Effector memory CD8-positive, alpha-beta T cell (primary cell): ENCODE data around the gene NBAS.

Source experiments
- ATAC-seq: fragments of 150-1000 bp; cut with Tn5 transposase; replicated peaks from 2 replicates; pipeline ENCODE4 v1.10.0; 2021; ENCODE audit warnings: mild to moderate bottlenecking, moderate library complexity
- DNase-seq, 3 experiments: peaks; one replicate each; pipeline ENCODE4 v3.0.0; 2021
- H3K27ac Mint-ChIP-seq, 2 donors: one replicate each; pipeline ENCODE4 v1.8.0; 2022; ENCODE audit warnings: mild to moderate bottlenecking in 2 of 2, mixed read lengths in 2 of 2, moderate library complexity in 2 of 2
- H3K27me3 Mint-ChIP-seq, 2 donors: one replicate each; pipeline ENCODE4 v1.8.0; 2022; ENCODE audit warnings: mixed read lengths in 2 of 2
- H3K36me3 Mint-ChIP-seq: one replicate; pipeline ENCODE4 v1.8.0; 2022; ENCODE audit warnings: mild to moderate bottlenecking, moderate library complexity, mixed read lengths; ENCODE audit not compliant: insufficient read depth
- H3K4me1 Mint-ChIP-seq, 2 donors: one replicate each; pipeline ENCODE4 v1.8.0; 2022; ENCODE audit warnings: low read depth in 2 of 2, mixed read lengths in 2 of 2
- H3K4me3 Mint-ChIP-seq, 2 donors: one replicate each; pipeline ENCODE4 v1.8.0; 2022; ENCODE audit warnings: mild to moderate bottlenecking in 2 of 2, mixed read lengths in 2 of 2, moderate library complexity in 2 of 2
- H3K9me3 Mint-ChIP-seq, 2 donors: one replicate each; pipeline ENCODE4 v1.8.0; 2022; ENCODE audit warnings: mixed read lengths in 2 of 2

The NBAS gene

DNA sequence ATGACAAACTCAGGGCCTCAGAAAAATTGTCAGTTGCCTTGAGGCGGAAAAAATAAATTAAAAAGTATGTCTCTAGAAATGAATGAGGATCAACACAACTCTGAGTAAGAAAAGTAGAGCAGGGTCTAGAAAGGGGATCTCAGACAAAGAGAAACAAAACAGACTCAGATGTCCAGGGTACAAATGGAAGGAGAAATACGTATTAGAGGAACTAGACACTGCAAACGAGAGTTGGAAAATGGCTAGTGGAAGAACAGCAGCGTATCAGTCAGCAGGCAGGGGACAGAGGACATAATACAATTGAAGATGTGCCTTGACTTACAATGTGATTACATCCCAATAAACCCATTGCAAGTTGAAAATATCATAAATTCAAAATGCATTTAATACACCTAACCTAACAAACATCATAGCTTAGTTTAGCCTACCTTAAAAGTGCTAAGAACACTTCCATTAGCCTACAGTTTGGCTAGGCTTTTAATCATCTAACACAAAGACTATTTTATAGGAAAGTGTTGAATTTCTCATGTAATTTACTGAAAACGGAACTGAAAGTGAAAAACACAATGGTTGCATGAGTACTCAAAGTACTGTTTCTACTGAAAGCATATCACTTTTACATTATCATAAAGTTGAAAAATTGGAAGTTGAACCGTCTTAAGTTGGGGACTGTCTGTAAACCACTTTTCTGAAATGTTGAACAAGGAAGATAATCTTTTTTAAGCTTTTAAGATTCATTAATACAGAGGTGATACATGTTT, 182.8 kb downstream of the NBAS start:
- no peak for ATAC-seq
- no peaks in the 10 kb centered on the region for H3K27me3 Mint-ChIP-seq
- peaks cover 16% of the 10 kb centered on the region for H3K36me3 Mint-ChIP-seq
- H3K27ac Mint-ChIP-seq = peak overlapping the region in 1 of 2 donors; percentile 41
- no peaks in the 10 kb centered on the region for H3K9me3 Mint-ChIP-seq
- no peak overlapping the region for H3K4me3 Mint-ChIP-seq
- no peaks in the 10 kb centered on the region for H3K4me1 Mint-ChIP-seq
- no peak for DNase-seq

DNA sequence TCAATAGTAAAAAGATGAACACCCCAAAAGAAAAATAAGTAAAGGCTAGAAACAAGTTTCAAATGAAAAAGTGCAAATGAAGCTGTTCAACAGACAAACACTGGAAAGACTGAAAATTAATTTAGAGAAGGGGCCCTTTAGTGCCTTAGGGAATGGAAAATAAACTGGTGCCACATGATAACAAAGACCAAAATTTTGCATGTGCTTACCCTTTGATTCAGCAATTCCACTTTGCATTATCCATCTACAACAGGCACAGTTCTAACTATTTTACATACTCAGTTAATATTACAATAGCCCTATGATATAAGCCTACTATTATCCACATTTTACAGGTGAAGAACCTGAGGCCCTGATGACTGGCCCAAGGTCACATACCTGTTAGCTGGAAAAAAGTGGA, 183.9 kb downstream of the NBAS start:
- ATAC-seq (no peak), DNase-seq (no peak)
- no peak overlapping the region for H3K27ac Mint-ChIP-seq
- no peaks in the 10 kb centered on the region for H3K4me1 Mint-ChIP-seq
- peaks cover 22% of the 10 kb centered on the region for H3K36me3 Mint-ChIP-seq
- H3K9me3 Mint-ChIP-seq = no peaks in the 10 kb centered on the region
- no peak overlapping the region for H3K4me3 Mint-ChIP-seq
- no peaks in the 10 kb centered on the region for H3K27me3 Mint-ChIP-seq

DNA sequence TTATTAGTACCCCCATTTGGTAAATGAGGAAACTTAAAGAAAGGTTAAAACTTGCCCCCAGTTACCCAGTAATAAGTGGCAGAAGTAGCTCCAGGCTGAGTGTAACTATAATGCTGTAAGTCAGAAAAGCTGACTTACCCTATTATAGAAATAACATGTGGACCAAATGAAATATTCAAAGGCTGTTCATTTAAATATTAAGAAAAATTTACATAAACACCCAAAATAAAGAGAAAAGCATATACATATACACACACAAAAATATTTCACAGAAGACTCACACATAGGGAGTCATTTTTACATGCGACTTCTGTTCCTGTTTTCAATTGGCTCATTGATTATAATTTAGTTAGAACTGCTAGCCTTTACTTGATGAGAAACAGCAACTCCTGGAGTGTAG, 189.1 kb downstream of the NBAS start:
- Mint-ChIP-seq H3K4me1 (no peaks in the 10 kb centered on the region), H3K4me3 (no peak overlapping the region), H3K27me3 (no peaks in the 10 kb centered on the region), H3K27ac (no peak overlapping the region), H3K36me3 (peaks cover 18% of the 10 kb centered on the region), H3K9me3 (no peaks in the 10 kb centered on the region)
- no peak for ATAC-seq
- DNase-seq = no peak

DNA sequence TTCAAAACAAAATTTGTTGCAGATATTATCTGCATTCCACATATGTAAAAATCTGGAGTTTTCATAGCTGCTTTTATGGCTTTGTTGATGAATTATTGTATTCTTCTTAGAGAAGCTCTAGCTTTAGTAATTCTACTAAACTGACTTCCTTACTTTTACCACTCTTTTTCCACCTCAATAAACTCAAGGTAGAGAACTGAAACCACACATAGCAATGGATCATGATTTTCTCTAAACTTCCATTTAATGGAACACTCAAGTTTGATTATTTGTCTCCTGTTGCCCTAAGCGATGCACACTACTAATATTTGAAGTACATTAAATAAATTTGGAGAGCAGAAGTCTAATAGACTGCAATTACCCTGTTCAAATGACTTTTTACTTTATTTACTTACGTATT, 192.0 kb downstream of the NBAS start:
- H3K9me3 Mint-ChIP-seq = no peaks in the 10 kb centered on the region
- H3K27ac Mint-ChIP-seq = no peak overlapping the region
- no peaks in the 10 kb centered on the region for H3K27me3 Mint-ChIP-seq
- H3K4me3 Mint-ChIP-seq = no peak overlapping the region
- ATAC-seq = no peak
- H3K4me1 Mint-ChIP-seq = no peaks in the 10 kb centered on the region
- no peak for DNase-seq
- peaks cover 12% of the 10 kb centered on the region for H3K36me3 Mint-ChIP-seq

DNA sequence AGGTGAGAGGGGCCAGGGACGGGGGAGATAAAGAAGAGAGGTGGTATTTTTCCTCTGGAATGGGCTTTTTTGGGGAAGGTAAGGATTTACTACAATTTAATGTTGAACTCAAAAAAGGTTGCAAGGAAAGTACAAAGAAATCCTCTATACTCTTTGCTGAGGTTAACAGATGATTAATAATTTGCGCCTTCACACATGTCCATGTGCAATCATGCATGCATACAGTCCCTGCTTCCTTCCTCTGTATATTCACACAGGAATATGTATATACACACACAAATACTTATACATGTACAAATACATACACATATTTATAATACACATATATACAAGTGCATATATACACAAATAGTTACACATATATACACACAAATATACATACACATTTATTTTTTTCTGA, 193.4 kb downstream of the NBAS start:
- Mint-ChIP-seq H3K27ac (no peak overlapping the region), H3K4me3 (no peak overlapping the region)

GRCh38 chr2:15367205-15367604, 193.9 kb downstream of the NBAS start:
- H3K4me1 Mint-ChIP-seq = no peaks in the 10 kb centered on the region
- no peaks in the 10 kb centered on the region for H3K9me3 Mint-ChIP-seq
- H3K36me3 Mint-ChIP-seq = no peaks in the 10 kb centered on the region
- no peak overlapping the region for H3K4me3 Mint-ChIP-seq
- DNase-seq (no peak), ATAC-seq (no peak)
- H3K27ac Mint-ChIP-seq = no peak overlapping the region
- no peaks in the 10 kb centered on the region for H3K27me3 Mint-ChIP-seq

More for the DNA sequence above, 193.4 kb downstream of the NBAS start:
- no peak for ATAC-seq
- Mint-ChIP-seq H3K9me3 (no peaks in the 10 kb centered on the region), H3K36me3 (peaks cover 2% of the 10 kb centered on the region), H3K4me1 (no peaks in the 10 kb centered on the region), H3K27me3 (no peaks in the 10 kb centered on the region)
- no peak for DNase-seq

- ATAC-seq = no peak
- Mint-ChIP-seq H3K27me3 (no peaks in the 10 kb centered on the region), H3K27ac (no peak overlapping the region), H3K4me3 (no peak overlapping the region), H3K4me1 (no peaks in the 10 kb centered on the region), H3K9me3 (no peaks in the 10 kb centered on the region), H3K36me3 (peaks cover 2% of the 10 kb centered on the region)
- DNase-seq = no peak
These were observed 195.7 kb downstream of the NBAS start for GRCh38 chr2:15365411-15365810.

DNA sequence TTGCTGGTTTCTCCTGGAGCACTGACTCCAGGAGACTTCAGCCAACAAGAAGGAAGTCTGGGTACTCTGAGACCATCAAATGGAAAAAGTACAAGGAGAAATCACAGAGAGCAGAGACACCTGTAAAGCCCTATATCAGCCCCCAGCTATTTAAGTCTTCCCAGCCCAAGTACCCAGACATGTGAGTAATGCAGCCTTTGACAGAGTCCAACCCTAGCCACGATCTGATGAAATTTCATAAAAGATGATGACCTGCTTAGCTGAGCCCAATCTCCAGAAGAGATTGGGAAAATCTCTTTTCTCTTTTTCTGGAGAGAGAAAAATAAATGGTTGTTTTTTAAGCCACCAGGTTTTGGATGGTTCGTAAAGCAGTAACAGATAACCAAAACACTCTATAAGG, 196.6 kb downstream of the NBAS start:
- Mint-ChIP-seq H3K27me3 (no peaks in the 10 kb centered on the region), H3K4me3 (no peak overlapping the region), H3K27ac (no peak overlapping the region), H3K36me3 (peaks cover 2% of the 10 kb centered on the region), H3K4me1 (no peaks in the 10 kb centered on the region), H3K9me3 (no peaks in the 10 kb centered on the region)
- ATAC-seq (no peak), DNase-seq (no peak)

GRCh38 chr2:15363734-15364133, 197.4 kb downstream of the NBAS start:
- Mint-ChIP-seq H3K27me3 (no peaks in the 10 kb centered on the region), H3K4me1 (no peaks in the 10 kb centered on the region), H3K4me3 (no peak overlapping the region), H3K9me3 (no peaks in the 10 kb centered on the region), H3K36me3 (peaks cover 2% of the 10 kb centered on the region), H3K27ac (no peak overlapping the region)
- ATAC-seq (no peak), DNase-seq (no peak)

- Mint-ChIP-seq H3K4me1 (no peaks in the 10 kb centered on the region), H3K27me3 (no peaks in the 10 kb centered on the region), H3K36me3 (peaks cover 5% of the 10 kb centered on the region), H3K9me3 (no peaks in the 10 kb centered on the region), H3K27ac (no peak overlapping the region), H3K4me3 (no peak overlapping the region)
- no peak for DNase-seq
- ATAC-seq = no peak
These were observed 198.0 kb downstream of the NBAS start for GRCh38 chr2:15363142-15363541.

- peaks cover 6% of the 10 kb centered on the region for H3K36me3 Mint-ChIP-seq
- no peaks in the 10 kb centered on the region for H3K27me3 Mint-ChIP-seq
- DNase-seq (no peak), ATAC-seq (no peak)
- H3K4me3 Mint-ChIP-seq = no peak overlapping the region
- H3K27ac Mint-ChIP-seq = no peak overlapping the region
- H3K4me1 Mint-ChIP-seq = peaks cover 0 to 1% of the 10 kb centered on the region in 2 donors
- H3K9me3 Mint-ChIP-seq = no peaks in the 10 kb centered on the region
These were observed 201.2 kb downstream of the NBAS start for GRCh38 chr2:15359716-15360531.

- H3K4me3 Mint-ChIP-seq = no peak overlapping the region
- H3K27me3 Mint-ChIP-seq = no peaks in the 10 kb centered on the region
- no peak overlapping the region for H3K27ac Mint-ChIP-seq
- no peak for DNase-seq
- no peaks in the 10 kb centered on the region for H3K9me3 Mint-ChIP-seq
- H3K4me1 Mint-ChIP-seq = peaks cover 0 to 1% of the 10 kb centered on the region in 2 donors
- peaks cover 11% of the 10 kb centered on the region for H3K36me3 Mint-ChIP-seq
- ATAC-seq = no peak
These were observed 203.2 kb downstream of the NBAS start for GRCh38 chr2:15357922-15358321.

- Mint-ChIP-seq H3K27ac (no peak overlapping the region), H3K4me3 (no peak overlapping the region), H3K4me1 (peaks cover 0 to 3% of the 10 kb centered on the region in 2 donors), H3K27me3 (no peaks in the 10 kb centered on the region), H3K9me3 (no peaks in the 10 kb centered on the region), H3K36me3 (peaks cover 12% of the 10 kb centered on the region)
- DNase-seq (no peak), ATAC-seq (no peak)
These were observed 203.9 kb downstream of the NBAS start for GRCh38 chr2:15357186-15357585.

DNA sequence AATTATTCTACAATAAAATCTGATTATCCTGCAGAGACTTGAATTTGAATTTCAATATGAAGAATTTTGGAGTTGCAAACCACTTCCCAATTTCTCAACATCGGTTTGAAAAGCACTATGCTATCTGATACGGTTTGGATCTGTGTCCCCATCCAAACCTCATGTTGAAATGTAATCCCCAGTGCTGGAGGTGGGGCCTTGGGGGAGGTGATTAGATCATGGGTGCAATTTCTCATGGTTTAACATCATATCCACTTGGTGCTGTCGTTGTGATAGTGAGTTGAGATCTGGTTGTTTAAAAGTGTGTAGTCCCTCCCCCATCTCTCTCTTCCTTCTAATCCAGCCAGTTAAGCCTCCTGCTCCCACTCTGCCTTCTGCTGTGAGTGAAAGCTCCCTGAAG, 205.7 kb downstream of the NBAS start:
- H3K36me3 Mint-ChIP-seq = peaks cover 16% of the 10 kb centered on the region
- ATAC-seq (no peak), DNase-seq (no peak)
- H3K4me3 Mint-ChIP-seq = no peak overlapping the region
- no peaks in the 10 kb centered on the region for H3K9me3 Mint-ChIP-seq
- H3K4me1 Mint-ChIP-seq = peaks cover 0 to 3% of the 10 kb centered on the region in 2 donors
- H3K27ac Mint-ChIP-seq = peak overlapping the region in 1 of 2 donors; percentile 45
- H3K27me3 Mint-ChIP-seq = no peaks in the 10 kb centered on the region
